NCI-H226 (cell line): ENCODE measurements around the gene KRT76.
"Not testable (repeated sequence)": the region's sequence is repeated elsewhere in the genome, so short reads cannot be mapped to it uniquely, and the experiment has no call there.

ENCODE experiments used
- DNase-seq: peaks from one replicate; pipeline ENCODE4 v3.0.0-alpha.2; 2015

The KRT76 gene

DNA sequence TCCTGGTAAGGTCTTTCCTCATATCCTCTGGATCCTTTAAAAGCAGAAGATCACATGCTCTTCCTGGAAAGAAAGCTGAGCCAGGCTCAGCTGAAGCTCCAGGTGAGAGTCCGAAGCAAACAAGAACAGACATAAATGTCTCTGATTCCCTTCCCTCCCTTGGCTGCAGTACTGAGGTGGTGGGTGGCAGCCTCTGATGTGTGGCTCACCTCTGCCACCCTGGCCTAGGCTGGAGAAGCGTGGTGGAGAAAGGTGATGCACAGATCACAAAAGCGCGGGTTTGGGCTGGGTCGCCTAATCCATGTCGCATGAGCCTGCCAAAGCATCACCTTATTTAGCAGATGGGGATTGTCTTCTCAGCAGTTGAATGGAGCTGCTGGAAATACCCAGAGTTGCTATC, 2.8 kb upstream of the KRT76 start:
- DNase-seq = no peak

DNA sequence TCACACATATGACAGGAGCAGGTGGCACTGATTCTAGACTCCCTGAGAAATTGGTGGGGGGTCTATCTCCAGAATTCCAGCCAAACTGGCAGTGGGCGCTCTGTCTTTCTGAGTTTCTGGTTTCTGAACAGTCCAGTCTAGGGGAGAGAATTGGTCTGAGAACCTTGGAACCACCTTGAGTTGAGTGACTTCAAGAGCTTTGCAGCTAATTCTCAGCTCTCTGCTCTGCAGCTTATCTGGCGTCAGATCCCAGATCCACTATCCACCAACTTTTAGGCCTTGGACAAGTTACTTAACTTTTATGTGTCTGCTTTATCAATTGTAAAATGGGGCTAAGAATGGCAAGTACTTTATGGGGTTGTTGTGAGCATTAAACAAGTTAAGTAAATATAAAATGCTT, 1.7 kb upstream of the KRT76 start:
- no peak for DNase-seq

DNA sequence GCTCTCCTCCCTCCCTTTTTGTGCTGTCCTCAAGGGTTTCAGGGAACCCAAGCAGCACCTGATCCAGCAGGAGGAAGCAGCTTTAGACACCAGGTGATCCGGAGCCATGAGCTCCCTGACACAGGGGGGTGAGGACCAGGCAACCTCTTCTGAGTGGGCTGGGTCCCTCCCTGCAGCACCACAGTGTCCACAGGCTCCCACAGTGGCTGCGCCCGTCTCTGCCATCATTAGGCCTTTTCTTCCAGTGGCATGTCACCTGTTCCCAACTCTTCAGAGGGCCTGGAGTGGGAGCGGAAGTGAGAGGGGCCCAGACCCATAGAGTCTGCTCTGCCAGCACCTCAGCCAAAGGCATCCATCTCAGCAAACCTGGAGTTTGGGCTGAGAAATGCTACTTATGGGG, 421 bp upstream of the KRT76 start:
- DNase-seq = no peak

DNA sequence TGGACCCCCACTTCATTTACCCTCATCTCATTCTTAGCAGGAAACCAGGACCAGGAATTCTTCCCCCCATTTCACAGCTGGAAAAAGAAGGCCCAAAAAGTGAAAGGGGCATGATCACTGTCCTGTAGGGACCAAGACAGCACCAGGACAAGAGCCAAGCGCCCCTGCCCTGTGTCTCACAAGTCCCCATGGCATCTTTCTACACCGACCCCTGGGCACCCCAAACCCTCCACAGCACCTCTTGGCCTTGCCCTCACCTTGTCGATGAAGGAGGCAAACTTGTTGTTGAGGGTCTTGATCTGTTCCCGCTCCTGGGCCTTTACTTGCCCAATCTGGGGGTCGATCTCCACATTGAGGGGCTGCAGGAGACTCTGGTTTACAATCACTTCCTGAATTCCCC, 710 bp downstream of the KRT76 start:
- DNase-seq = no peak

DNA sequence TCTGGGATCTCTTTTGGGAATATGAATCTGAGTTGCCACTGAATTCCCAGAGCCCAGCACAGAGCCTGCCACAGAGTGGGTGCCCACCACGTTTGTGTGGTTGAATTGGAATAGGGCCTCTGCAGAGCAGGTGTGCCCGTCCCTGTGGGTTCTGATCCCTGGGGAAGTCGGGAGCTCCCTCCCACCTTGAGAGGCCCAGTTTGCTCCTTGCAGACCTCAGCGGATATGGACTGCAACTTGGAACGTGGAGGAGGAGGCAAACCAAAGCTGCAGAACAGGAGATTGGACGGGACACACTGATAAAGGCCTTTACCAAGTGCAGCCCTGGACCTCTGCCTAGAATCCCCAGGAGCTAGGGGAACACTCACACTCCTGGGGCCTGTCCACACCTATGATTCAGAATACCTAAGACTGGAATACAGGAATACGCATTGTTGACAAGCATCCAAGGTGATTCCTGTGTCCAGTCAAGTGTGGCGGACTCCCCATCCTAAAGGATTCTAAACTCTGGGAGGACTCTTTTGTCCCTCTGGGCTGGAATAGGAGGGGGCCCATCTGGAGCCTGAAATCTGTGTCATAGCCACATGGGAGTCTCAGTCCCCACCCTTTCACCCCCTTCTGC, 2.4 kb downstream of the KRT76 start:
- DNase-seq = peak; percentile 88

DNA sequence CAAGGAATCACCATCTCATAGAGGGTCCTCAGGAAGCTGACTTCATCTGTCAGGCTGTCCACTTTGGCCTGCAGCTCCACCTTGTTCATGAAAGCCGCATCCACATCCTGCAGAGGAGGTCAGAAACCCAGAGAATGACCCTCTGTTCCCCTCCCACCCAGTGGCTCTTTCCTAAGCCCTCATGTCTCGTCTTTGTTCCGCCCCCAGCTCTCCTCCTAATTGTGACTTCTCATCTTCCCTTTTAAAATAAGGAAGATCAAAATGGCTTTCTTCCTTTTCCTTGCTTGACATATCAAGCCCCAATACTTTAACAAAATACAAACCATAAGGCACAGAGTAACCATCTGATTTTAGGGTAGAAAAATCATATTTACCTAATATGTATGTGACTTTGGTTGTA, 4.4 kb downstream of the KRT76 start:
- DNase-seq = no peak

DNA sequence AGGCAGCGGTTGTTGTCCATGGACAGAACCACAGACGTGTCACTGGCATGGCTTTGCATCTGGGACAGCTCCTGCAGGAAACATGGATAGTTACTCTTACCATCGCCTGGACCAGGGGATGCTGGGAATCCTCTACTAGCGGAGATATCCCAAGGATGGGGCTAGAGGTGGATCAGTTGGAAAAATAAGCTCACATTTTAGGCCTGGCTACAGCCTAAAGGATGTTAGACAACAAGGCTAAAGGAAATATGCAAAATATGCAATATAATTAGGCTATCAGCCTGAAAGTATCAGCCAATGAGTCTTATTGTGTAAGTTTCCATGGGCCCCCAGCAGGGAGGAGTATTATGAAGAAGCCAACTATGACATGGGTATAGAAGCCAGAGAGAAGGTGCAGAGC, 5.0 kb downstream of the KRT76 start:
- DNase-seq = no peak

DNA sequence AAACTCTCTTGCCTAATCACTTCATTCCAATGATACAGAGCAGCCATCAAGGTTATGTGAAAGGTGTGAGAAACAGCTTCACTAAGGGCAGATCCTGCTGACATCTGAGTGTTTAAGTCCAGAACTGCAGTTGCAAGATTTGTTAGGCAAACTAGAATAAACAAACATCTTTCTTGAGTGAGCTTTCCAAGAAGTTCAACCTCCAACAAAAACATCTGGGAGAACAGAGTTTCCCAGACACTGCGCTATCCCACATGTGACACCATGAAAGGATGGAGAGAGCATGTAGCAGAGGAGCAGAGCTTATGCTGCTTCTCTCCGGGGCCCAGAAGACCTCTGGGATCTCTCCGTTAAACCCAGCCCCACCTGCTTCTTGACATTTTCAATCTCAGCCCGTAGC, 5.6 kb downstream of the KRT76 start:
- DNase-seq = no peak

DNA sequence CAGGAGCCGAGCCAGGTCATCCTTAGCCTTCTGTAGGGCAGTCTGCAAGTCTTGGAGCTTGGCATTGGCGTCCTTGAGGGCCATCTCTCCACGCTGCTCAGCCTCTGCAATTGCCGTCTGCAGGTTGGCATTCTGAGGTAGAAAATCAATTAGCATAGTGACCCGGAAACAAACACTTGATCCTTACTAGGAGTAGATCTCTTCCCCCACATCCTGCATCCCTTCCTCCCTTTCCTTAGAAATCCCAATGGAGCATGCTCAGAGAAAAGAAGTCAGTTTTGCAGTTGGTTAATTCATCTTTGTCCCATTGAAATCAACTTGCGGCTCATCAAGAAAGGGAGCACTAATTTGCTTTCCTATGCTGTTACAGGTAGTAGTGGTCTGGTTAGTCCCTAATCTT, 6.1 kb downstream of the KRT76 start:
- no peak for DNase-seq

DNA sequence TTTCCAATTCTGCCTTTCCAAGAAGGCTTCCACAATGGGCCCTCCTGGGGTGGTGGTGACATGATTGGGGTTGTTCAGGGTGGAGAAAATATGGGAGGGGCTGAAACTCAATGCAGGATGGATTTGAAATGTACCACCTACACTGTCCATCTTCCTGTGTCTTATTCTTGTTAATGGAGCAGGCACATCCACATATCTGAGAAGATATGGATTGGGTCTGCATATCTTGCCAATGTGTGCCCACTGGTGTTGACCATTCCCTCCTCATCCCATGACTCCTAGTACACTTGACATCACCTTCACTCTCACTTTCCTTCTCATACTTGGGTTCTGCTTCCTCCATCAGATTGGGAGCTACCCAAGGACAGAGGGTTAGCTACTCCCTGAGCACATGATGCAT, 7.2 kb downstream of the KRT76 start:
- no peak for DNase-seq

DNA sequence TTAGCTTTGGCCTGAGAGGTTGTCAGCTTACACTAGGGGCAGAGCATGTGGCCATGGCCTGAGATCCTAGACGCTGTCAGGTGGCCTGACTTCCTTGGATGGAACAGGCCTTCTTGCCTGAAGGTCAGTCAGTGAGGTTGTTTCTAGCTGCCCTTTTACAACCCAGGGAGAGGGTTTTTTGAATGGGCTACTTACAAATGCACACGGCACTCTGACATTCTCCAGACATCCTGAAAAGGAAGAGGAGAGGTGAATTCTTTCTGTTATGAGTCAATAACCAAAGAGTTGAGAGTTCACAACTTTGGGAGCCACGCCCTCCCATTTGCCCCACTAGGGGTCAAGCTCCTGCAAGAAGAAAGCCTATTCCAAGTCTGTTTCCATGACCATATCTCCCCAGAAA, 7.8 kb downstream of the KRT76 start:
- no peak for DNase-seq

DNA sequence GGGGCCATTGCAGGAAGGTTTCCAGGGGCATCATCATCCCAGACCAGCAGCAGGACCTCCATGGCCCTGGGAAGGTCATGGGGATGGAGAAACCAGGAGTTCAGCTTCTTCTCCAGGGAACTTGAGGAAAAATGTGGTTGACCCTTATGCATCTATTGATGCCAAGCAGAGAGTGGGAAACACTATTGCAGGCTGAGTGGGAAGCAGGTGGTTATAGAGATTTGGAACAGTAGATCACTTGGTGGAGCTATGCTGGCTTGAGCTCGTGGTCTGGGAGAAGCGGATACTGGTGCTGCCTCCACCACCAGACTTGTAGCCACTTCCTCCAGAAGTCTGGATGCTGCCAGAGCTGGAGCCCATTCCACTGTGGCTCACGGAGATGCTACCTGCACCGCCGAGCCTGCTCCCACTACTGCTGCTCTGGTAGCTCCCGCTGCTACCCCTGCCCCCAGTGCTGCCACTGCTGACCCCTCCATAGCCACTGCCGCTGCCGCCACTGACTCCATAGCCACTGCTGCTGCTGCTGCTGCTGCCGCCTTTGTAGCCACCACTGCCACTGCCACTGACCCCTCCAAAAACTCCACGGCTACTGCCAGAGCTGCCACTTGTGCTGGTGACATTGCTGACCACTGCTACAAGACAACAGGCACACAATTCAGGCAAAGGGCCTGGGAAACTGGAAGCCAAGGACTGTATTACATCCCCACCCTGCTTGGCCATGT, 8.5 kb downstream of the KRT76 start:
- no peak for DNase-seq

DNA sequence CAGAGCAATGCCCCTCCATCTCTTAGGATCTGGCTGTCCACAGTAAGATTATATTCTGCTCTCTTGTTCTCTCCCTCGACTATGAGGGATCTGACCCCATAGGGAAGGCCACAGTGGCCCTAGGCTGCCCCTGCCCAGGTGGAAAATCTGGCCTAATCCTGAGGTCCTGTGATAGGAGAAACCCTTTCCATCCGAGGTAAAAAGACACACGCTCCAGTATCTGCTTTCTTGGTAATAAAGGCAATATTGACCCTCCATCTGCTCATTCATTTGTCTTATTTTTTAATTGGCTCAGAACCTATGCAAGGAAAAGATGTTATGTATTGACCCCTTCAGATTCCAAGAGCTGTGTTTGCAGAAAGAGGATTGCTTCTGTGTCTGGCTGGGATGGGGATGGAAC, 9.7 kb downstream of the KRT76 start:
- no peak for DNase-seq

DNA sequence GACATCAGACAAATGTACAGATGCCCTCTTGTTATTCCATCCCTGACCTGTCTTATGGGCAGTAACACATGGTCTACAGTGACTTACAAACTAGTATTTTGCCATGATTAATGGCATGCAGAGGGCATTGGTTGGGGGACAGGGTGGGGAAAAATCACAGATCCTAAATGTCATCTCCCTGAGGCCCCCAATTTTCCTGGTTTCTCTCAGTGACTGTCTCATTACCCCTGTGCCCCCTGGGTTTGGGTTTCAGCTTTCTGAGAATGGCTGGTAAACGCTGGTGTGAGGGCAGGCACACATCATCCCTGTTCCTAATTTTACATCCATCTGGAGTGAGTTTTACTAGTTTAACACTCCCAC, 10.1 kb downstream of the KRT76 start:
- DNase-seq = no peak

DNA sequence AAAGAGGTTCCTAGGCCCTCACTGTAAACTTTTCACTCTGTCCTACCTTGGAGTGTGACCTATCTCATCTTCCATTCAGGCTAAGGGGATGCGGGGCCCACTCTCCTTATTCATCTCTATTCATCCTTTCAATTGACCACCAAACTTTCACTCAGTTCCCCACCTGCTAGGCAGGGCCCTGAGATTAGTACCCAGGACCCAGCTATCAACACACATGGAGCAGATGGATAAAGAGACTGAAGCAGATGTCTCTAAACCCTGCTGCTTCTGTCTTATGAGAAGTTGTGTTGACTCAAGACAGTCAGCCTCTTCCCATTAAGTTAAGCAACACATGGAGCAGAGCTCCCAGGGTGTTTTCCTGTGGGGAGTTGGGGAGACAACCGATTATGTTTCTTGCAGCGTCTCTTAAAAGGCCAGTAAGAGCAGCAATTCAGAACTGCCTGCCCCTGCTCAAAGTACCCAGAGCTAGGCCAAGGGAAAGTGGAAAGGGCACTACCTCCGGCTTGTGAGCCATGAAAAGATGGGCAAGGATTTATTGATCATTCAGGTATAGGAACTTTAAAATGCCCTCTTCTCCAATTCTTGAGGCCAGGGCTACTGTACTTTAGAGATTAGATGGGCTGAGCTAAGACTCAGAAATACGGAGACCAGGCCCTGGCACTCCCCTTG, 10.7 kb downstream of the KRT76 start:
- no peak for DNase-seq

DNA sequence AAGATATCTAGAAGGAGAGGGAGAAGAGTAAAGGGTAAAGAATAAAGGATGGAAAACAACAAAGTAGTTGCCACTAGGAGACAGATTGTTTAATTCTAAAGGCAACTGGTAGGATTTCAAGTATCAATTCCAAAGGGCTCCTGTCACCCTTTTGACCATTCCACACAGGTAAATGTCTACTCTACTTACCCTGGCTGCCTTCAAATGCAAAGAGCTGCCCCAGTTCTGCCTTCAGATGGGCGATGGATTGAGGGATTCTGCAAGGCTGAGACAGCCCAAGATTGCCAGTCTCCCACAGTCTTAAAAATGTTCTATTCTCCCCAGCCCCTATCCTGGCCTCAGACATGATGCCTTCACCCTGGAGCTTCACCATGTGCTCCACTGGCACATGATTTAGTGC, 11.4 kb downstream of the KRT76 start:
- no peak for DNase-seq

DNA sequence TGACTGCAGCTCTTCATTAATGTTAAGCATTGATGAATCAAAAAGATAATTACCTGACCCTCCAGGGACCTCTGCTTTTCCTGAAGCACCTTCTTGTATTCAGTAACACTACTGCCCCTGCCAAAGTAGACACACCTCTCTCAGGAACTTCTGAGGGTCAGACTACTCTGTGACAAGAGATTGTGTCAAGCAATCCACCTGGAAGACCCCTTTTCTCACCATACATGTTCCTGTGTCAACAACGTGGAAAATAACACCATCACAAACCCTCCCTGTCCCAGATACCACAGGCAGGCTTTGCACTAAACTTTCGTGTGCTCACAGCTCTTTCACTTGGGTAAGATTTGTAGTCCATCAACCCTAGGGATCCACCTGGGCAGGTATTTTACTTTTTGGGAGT, 13.2 kb downstream of the KRT76 start:
- DNase-seq = no peak

DNA sequence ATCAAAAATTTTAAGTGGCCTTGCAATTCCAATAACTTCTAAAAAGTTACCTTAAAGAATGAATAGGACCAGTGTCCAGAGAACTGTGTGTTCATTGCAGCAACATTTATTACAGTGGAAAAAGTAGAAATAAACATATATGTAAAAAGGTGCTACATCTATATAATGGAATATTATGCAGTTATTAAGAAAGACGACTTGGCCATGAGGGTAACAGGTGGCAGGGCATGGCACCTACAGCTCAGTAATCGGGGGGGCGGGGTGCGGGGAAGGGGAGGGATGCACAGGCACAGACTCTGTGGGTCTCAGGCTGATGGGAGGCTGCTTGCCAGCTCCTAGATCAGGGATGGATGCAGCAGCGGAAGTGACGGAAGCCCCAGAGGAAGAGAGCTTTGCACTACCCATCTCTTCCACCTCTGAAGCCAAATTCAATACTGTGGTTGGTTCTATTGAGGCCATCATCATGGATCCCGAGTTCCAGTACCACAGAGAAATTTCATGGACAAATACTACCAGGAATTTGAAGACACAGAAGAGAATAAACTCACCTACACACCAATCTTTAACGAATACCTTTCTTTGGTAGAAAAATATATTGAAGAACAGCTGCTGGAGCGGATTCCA, 14.0 kb downstream of the KRT76 start:
- DNase-seq = no peak

DNA sequence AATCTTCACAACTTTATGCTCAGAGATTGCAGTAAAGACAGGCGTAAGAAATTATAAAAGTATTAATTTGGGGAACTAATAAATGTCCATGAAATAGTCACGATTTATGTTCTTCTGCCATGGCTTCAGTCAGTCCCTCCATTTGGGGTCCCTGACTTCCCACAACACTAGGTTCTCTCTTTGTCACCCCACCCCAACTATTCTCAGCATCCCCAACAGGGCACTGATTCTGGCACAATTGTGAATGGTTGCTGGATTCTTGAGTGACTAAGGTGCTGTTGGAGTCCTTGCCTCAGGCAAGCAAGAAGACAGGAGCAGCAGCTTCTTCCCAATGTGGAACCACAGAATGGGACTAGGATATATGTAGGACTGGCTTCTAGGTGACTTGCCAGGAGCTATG, 15.3 kb downstream of the KRT76 start:
- DNase-seq = no peak

DNA sequence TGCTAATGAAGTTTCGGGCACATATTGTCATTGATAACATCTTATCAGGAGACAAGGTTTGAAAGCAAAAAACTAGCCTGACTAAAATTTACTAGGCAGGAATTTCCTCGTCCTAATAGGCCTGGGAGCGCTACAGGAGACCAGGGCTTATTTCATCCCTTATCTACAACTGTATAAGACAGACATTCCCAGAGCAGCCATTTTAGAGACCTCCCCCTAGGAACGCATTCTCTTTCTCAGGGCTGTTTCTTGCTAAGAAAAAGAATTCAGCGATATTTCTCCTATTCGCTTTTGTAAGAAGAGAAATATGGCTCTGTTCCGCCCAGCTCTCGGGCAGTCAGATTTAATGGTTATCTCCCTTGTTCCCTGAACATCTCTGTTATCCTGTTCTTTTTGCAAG, 15.9 kb downstream of the KRT76 start:
- not testable (repeated sequence) for DNase-seq

DNA sequence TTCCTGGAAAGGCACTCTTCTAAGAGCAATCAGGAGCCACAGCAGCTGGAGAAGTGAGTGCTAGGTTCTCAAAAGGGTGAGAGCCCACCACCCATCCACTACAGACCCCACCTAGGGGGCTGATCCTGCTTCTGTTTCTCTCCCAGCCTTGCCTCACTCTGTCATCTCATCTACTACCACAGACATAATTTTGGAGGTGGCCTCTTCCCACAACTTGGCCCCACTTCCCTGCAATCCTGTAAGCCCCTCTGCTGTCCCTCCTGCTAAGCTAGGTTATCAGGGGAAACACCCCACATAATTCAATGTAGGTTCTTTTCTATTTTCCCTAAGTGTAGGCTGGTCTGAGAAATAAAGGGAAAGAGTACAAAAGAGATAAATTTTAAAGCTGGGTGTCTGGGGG, 16.5 kb downstream of the KRT76 start:
- no peak for DNase-seq

DNA sequence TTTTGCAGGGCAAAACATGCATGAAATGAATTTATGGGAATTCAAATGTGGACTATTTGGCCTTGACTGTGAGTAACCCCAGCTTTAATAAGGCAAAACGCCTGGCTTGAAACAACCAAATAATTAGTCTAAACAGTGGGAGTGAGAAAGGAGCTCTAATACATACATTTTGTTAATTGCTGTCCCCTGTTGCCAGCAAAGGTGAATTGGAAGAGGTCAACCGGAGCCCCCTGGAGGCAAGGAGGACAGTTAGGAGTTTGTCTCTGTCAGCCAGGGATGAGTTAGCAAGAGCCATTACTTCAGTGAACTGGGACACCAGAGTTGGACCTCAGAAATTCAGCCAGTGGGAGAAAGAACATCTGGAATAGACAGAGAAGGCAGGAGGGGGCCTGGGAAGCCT, 17.4 kb downstream of the KRT76 start:
- DNase-seq = no peak

DNA sequence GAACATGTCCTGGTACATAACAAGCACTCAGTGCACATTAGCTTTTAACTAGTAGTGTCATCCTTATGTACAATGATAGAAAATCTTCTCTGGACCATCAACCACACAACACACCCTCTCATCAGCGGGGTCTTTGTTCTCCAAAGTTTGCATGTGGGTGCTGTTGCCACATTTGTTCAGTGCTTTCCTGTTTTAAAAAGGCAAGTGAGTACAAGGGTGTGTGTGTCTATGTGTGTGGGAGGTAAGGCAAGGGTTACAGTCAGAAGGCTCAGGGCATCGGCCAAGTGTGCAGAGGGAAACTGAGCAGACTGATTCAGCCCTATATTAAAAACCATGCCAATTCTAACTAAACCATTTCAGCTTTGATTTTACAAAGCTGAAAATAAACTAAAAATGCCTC, 17.9 kb downstream of the KRT76 start:
- no peak for DNase-seq

DNA sequence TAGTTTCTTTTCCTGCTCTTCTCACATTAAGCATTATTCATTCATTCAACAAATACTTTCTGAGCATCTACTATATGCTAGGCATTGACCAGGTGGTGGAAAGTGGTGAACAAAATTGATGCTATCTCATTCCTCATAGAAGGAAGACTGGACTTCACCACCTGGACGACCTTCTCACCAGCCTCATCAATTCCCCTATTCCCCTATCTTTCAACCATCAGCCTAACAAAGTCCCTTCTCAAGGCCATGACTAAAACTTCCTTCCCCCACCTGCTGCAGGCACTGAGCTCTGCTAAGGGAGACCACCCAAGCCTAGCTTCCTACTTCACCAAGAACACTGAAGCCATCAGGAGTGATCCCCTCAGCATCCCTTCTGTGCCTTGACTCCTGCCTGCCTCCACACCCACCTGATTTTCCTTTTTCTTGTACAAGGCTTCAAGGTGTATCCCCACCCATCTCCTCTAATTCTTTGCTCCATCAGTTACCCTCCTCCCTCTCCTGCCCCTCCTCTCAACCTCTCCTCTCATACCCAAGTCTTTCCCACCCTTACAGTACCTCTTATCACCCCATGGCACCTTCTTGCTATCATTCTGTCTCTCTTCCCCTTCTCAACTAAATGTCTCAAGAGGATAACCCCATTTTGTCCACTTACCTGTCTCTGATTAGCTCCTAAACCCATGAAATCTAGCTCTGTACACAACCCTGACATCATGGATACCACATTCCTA, 19.5 kb downstream of the KRT76 start:
- DNase-seq = no peak
